BJ (cell line): ENCODE results near the gene ITIH2. TPM values are rescaled to one million over a fixed set of nuclear protein-coding genes. Genes with fewer than 3 reads are reported as not detected.

Source experiments
- CTCF ChIA-PET: fragments of 350-600 bp; formaldehyde crosslinking; extraction: SDS; loops from one replicate; lab custom pipeline; 2021; ENCODE audit warnings: antibody characterized with exemption, inconsistent platforms; lab: Yijun Ruan, JAX
- POLR2A ChIA-PET: fragments of 300-600 bp; sonication (Branson Sonifier 250); formaldehyde crosslinking; extraction: SDS; loops from one replicate; lab custom pipeline; 2021; ENCODE audit warnings: antibody characterized with exemption; lab: Charles Lee
- DNase-seq: peaks from one replicate; pipeline ENCODE4 v3.0.0-alpha.2; 2011; ENCODE audit warnings: low read depth
- H3K27me3 ChIP-seq: 2 replicates; pipeline ENCODE4 v1.6.0; 2011; ENCODE audit warnings: low read length; ENCODE audit not compliant: control insufficient read depth, insufficient read depth
- H3K36me3 ChIP-seq: 2 replicates; pipeline ENCODE4 v1.5.1; 2011; ENCODE audit warnings: low read length; ENCODE audit not compliant: control insufficient read depth, insufficient read depth
- H3K4me3 ChIP-seq: 2 replicates; pipeline ENCODE4 v1.5.1; 2011; ENCODE audit warnings: low read depth, mild to moderate bottlenecking, control low read depth, low read length
- polyA plus RNA-seq: library from polyadenylated mRNA; depleted of rRNA; stranded (reverse); fragments of >200 nt; gene quantifications from 2 replicates; pipeline ENCODE4 v1.2.3, GENCODE V29; 2011
- TF ChIP-seq, protein P1 (sequence below): IDR thresholded peaks from 2 replicates; pipeline ENCODE4 v1.5.1; 2011; ENCODE audit warnings: low read depth, mild to moderate bottlenecking, control low read depth, inconsistent platforms, low read length, moderate library complexity; ENCODE audit not compliant: insufficient read depth

Gene ITIH2
- polyA plus RNA-seq, 1 experiment: not detected

DNA sequence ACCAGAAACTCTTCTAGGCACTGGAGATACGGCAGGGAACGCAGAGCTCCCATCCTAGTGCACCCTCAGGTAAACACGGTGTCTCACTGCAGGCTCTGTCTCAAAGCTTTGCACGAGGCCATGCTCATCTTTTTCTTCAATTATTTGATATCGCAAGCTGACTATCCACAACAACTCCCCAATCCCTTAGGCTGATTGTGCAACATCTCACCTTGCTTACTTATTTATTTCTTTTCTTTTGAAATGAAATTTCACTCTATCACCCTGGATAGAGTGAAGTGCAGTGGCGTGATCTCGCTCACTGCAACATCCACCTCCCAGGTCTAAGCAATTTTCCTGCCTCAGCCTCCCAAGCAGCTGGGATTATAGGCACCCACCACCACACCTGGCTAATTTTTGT, 12.4 kb downstream of the ITIH2 start:
- DNase-seq: no peak
- H3K36me3 ChIP-seq: no peaks in the 10 kb centered on the region
- TF ChIP-seq, protein P1, sequence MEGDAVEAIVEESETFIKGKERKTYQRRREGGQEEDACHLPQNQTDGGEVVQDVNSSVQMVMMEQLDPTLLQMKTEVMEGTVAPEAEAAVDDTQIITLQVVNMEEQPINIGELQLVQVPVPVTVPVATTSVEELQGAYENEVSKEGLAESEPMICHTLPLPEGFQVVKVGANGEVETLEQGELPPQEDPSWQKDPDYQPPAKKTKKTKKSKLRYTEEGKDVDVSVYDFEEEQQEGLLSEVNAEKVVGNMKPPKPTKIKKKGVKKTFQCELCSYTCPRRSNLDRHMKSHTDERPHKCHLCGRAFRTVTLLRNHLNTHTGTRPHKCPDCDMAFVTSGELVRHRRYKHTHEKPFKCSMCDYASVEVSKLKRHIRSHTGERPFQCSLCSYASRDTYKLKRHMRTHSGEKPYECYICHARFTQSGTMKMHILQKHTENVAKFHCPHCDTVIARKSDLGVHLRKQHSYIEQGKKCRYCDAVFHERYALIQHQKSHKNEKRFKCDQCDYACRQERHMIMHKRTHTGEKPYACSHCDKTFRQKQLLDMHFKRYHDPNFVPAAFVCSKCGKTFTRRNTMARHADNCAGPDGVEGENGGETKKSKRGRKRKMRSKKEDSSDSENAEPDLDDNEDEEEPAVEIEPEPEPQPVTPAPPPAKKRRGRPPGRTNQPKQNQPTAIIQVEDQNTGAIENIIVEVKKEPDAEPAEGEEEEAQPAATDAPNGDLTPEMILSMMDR: no peak
- H3K4me3 ChIP-seq: no peak overlapping the region
- ChIA-PET CTCF (no interaction called here), POLR2A (no interaction called here)
- no peaks in the 10 kb centered on the region for H3K27me3 ChIP-seq

DNA sequence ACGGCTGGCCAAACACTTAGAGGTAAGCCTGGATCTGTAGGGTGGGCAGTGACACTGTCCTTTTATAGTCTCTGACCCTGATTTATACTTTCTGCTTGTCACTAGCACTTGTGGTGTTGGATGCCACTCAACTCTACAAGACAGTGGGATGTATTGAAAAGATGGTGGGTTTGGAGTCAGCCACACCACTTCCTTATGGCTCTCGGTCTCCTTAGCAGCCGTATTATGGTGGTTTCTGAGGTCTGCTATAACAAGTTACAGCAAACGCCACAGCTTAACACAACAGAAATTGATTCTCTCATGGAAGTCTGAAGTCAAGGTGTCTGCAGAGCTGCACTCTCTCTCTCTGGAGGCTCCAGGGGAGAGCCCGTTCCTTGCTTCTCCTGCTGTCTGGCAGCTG, 14.7 kb downstream of the ITIH2 start:
- DNase-seq: no peak
- H3K36me3 ChIP-seq: no peaks in the 10 kb centered on the region
- no peaks in the 10 kb centered on the region for H3K27me3 ChIP-seq
- ChIA-PET CTCF (no interaction called here), POLR2A (no interaction called here)
- TF ChIP-seq, protein P1: no peak
- H3K4me3 ChIP-seq: no peak overlapping the region

DNA sequence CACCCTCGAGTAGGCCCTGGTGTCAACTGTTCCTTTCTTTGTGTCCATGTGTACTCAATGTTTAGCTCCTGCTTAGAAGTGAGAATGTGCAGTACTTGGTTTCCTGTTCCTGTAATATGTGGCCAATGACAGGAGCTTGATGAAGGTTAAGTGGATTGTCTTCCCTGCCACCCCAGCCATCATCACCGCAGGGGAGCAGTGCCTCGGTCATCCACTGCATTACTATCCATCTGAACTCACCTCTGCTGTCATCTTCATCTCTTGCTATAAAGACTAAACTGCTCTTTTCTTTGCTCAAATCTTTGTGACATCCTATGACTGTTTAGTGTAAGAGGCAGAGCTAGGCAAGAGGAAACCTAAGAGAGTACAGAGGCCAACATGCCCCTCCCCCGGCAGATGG, 15.6 kb downstream of the ITIH2 start:
- TF ChIP-seq, protein P1: no peak
- no peaks in the 10 kb centered on the region for H3K36me3 ChIP-seq
- no peak overlapping the region for H3K4me3 ChIP-seq
- ChIA-PET POLR2A (no interaction called here), CTCF (no interaction called here)
- no peaks in the 10 kb centered on the region for H3K27me3 ChIP-seq
- DNase-seq: no peak

DNA sequence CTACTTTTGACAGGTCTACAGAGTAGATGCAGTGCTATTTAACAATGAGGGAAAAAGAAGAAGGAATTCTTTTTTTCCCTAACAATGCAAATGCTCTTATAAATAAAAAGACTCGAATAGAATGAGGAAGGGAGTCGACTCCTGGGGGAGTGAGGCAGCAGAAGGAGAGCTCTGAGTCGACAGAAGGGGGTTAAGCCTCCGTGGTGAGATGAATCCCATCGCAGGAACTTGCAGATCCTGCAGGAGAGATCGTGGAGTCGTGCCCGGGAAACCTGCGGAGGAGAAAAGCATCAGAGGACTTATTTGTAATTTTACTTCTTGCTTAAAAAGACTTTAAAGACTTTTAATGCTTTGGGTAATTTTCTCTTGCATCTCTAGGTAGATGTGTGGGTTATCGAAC, 17.4 kb downstream of the ITIH2 start:
- TF ChIP-seq, protein P1: no peak
- ChIA-PET POLR2A (no interaction called here), CTCF (interaction anchor here (1.2 to 1.6 kb wide), 2 partner anchors 12 to 33 kb away, joined by 3 to 4 read pairs; no protein-coding TSS in a partner anchor)
- no peaks in the 10 kb centered on the region for H3K27me3 ChIP-seq
- no peaks in the 10 kb centered on the region for H3K36me3 ChIP-seq
- DNase-seq: no peak
- H3K4me3 ChIP-seq: no peak overlapping the region

DNA sequence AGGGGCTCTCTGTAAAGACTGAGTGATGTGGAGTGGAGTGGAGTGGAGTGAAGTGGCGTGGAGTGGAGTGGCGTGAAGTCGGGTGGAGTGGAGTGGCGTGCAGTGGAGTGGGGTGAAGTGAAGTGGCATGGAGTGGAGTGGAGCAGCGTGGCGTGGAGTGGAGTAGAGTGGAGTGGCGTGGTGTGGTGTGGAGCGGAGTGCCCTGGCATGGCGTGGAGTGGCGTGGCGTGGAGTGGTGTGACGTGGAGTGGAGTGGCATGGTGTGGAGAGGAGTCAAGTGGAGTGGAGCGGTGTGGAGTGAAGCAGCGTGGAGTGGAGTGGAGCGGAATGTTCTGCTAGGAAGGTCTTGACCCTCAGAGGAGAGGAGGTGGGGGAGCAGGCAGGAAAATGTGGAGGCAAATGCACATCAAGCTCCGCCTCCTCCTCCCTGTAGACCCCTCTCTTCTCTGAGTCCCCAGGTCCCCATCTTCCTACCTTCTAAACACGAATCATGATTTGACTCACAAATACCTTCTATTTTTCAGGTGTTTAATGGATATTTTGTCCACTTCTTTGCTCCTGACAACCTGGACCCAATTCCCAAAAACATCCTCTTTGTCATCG, 19.9 kb downstream of the ITIH2 start:
- TF ChIP-seq, protein P1: no peak
- DNase-seq: no peak
- ChIA-PET CTCF (interaction anchor here (1.0 kb wide), 1 partner anchor 36 kb away, joined by 4 read pairs; no protein-coding TSS in a partner anchor), POLR2A (no interaction called here)
- Histone ChIP-seq H3K4me3 (no peak overlapping the region), H3K36me3 (no peaks in the 10 kb centered on the region), H3K27me3 (no peaks in the 10 kb centered on the region)
